Fibroblast of skin of left quadriceps (primary cell): Measurements from ENCODE around the gene TNS1.
A peak's percentile ranks its signal among the peaks of the same experiment; 100 is the strongest.

Experiments used
- DNase-seq, 2 experiments: peaks; one replicate each; pipeline ENCODE4 v3.0.0-alpha.2; 2013; ENCODE audit warnings: low read depth in 2 of 2

Gene TNS1

GRCh38 chr2:217851191-217852020, 151.4 kb downstream of the TNS1 start:
- DNase-seq: no peak

GRCh38 chr2:217849154-217849975, 153.4 kb downstream of the TNS1 start:
- no peak for DNase-seq

- DNase-seq: no peak
Observed at GRCh38 chr2:217848351-217848957, 154.3 kb downstream of the TNS1 start.

- no peak for DNase-seq
Observed at GRCh38 chr2:217847552-217848350, 155.0 kb downstream of the TNS1 start.

DNA sequence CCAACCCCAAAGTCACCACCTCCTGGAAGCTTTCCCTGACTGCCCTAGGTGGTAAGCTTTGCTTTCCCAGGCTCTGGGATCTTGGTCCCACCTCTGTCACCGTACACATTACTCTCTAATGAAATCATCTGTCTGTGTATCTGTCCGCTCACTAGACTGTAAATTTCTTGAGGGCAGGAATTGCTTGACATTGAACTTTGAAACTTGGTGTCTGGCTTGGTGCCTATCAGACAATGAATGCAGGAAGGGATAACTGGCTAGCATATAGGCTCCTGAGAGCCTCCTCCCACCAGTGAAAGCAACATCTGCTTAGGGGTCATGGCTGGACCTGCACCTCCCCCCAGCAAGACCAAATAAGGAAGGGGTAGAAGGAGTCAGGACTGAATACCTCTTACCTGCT, 155.7 kb downstream of the TNS1 start:
- DNase-seq: no peak

- DNase-seq: no peak
Observed at GRCh38 chr2:217846321-217846743, 156.5 kb downstream of the TNS1 start.

GRCh38 chr2:217845301-217845700, 157.5 kb downstream of the TNS1 start:
- no peak for DNase-seq

- no peak for DNase-seq
Observed at GRCh38 chr2:217844696-217845095, 158.1 kb downstream of the TNS1 start.

- DNase-seq: no peak
Observed at GRCh38 chr2:217843324-217843723, 159.5 kb downstream of the TNS1 start.

DNA sequence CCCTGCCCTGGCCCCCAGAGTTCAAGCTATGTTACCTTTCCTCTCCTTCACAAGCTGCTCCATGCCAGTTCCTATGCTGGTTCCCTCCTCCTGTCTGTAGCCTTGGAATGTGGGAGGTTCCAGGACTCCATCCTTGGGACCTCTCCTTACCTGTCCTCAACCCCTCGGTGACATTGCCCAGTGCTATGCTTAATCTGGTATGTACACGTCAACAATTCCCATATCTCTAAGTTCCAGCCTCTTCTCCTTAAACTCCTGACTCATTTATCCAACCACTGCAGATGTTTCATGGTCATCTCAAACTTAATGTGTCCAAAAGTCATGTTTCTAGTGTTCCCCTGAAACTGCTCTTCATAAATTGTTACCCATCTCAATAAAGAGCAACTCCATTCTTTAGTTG, 160.8 kb downstream of the TNS1 start:
- no peak for DNase-seq

- no peak for DNase-seq
Observed at GRCh38 chr2:217840522-217840921, 162.3 kb downstream of the TNS1 start.

DNA sequence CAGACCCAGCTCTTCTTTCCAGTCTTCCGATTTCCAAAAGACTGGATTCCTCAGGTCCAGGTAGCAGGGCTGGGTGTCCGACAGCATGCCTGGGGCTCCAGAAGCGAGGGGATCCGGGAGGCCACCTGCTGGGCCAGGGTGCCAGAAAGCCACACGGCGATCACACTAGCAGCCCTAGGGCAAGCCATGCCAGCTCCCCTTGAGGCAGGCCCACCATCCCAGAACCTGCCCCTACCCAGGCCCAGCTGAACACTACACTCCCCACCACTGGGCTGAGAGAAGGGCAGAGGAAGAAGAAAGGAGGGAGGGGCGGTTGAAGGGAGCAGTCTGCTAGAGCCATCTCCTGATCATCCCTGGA, 163.1 kb downstream of the TNS1 start:
- no peak for DNase-seq

- no peak for DNase-seq
Observed at GRCh38 chr2:217839073-217839749, 163.6 kb downstream of the TNS1 start.

DNA sequence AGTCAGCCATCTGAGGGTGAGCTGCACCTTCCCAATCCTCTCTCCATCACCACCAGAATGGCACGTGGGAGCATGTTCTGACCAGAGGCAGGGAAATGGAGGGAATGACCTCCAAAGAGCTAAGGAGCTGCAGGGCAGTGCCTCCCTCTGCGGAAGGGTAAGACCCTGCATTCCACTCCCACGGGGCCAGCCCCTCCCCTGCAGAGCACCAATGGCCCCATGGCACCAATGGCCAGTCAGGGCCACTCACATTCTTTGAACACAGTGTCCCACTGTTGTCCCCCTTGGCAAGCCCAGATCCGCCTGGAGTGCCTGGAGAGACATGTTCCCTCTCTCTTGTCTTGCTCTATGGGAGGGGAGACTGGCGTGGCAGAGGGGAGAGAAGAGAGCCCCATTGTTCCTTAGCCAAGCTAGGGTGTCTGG, 164.4 kb downstream of the TNS1 start:
- no peak for DNase-seq

DNA sequence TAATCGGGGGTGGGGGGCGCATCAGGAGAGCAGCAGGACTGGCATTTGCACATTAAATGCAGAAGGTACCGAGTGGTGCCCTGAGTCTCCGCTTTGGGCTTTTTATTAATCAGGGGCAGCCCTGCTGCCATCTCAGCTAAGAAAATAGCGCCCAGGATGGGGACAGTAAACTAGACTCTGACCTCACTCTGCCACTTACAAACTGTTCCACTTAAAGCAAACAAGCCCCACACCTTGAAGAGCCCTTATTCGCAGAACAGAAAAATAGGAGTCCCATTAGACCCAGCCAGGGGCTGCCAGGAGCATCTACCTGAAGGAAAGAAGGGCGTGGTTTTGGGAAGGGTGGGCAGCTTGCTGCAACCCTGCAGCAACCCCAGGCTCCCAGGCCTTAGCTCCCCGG, 165.3 kb downstream of the TNS1 start:
- no peak for DNase-seq

DNA sequence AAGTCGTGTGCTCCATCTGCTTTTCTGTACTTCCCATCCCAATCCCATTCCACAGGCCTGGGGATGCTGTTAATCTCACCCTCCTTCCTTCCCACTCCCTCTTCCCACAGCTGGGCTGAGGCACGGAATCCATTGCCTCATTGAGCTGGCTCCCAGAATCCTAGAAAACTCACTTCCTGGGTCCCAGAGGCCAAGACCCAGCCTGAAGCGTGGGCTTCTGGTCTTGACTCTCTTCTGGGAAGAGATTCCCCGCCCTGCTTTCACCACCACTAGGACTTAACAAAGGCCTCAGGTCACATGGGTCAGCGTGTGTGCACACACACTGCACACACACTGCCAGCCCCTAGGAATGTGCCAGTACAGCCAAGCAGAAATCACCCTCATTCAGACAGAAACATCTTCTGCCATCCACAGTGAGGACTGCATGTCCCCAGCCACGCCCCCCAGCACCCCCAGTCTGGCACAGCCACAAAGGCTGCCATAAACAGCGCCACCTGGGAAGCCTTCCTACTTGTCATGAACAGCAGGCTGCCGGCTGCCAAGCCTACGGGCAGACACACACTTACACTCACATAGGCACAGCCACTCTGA, 165.8 kb downstream of the TNS1 start:
- no peak for DNase-seq

DNA sequence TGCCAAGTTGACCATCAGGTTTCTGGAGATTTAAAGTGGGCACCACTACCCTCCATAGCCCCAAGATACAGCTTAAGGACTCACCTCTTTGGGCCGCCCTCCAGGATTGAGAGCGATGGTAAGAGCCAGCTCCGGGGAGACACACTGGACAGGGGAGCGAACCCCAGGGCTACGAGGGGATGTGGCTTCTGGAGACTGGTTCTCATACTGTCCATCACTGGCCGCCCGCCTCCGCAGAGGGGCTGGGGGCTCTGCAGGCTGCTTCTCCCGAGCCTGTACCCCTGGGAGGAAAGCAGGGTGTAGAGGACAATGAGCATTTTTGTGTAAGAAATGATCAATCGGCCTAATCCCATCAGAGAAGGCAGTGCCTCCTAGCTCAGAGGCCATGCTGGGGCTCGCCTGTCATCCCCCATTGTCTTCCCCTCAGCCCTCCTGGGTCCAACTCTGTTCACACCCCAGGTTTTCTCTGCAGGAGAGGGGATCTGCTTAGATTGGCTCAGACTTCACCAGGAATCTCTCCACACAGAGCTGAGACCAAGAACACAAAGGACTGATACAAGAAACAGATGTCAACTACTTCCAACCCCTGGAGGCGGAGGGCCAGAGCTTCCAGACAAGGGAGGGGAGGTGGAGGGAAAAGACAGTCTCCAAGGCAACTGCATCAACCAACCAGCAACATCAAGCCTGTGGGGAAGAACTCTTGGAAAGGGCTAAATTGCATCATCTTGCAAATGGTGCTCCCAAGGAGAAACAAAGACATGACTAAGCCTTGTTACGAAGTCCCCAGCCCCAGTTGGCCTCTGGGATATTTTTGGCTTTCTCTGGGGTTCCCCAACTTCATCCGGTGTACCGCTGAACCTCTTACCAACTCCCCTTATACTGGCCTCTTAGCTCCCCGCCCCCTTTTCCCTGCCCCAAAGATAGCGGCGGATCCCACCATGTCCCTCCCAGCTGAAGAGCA, 166.6 kb downstream of the TNS1 start:
- DNase-seq: peak; percentile 97 to 98

- no peak for DNase-seq
Observed at GRCh38 chr2:217834744-217835513, 167.9 kb downstream of the TNS1 start.
